ENCODE results near the gene ZNF236. TPM values are rescaled to one million over a fixed set of nuclear protein-coding genes. Genes with fewer than 3 reads are reported as not detected.

The ZNF236 gene
- total and polyA plus RNA-seq, 10 of the 15 experiments (the other 5 are each of a cell fraction or from before 2014, with no cell fraction given), result 1.0 to 14.4 (median 5.9) TPM

DNA sequence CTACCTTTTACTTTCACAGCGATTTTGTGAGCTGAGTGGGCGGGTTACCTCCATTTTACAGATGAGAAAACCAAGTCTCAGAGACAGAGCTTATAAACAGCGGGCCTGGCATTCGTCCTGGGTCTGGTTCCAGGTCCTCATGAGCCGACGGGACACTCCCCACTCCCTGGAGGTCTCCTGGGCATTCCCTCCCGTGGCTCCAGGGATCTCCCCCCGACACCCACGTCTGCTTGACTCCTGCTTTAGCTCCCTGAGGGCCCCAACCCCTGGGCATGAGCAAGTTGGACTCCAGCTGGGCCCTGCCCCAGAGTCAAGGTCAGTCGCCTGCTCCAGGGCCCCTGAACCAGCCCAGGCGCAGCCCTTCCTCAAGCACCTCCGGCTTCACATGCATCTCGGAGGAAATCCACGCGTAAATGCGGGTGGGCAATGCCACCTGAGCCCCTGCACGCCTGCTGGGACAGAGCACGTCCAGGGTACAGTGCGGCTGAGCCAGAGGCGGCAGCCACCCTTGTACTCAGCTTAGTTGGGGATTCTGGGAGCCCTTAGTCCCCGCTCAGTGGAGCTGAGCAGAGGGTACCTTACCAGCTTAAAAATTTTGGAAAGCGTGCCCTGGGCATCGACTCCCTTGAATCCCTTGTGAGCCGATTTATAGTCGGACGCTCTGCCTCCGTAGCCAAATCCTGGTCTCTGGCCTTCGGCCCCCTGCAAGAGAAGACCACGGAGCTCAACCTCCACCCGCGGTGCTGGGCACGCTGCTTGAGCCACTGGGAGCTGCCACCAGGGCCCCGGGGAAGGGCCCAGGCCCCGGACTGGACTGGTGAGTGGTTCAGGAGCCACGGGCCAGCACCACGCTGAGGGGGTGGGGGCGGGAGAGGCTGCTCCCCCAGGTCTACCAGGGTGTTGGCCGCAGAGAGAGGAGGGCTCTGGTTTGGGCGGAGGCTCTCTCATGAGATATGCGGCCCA is 162.1 kb downstream of the ZNF236 start:
- no peak overlapping the region for H3K4me2 ChIP-seq (ENCODE audit: control insufficient read depth, insufficient read depth)
- POLR2A ChIA-PET, result interaction anchor here (1.8 kb wide), 1 partner anchor 181 kb away, joined by 4 read pairs; no protein-coding TSS in a partner anchor
- TF ChIP-seq, protein P1, sequence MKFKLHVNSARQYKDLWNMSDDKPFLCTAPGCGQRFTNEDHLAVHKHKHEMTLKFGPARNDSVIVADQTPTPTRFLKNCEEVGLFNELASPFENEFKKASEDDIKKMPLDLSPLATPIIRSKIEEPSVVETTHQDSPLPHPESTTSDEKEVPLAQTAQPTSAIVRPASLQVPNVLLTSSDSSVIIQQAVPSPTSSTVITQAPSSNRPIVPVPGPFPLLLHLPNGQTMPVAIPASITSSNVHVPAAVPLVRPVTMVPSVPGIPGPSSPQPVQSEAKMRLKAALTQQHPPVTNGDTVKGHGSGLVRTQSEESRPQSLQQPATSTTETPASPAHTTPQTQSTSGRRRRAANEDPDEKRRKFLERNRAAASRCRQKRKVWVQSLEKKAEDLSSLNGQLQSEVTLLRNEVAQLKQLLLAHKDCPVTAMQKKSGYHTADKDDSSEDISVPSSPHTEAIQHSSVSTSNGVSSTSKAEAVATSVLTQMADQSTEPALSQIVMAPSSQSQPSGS (IDR thresholded peaks at IDR 0.05; ENCODE audit: low read length), result no peak
- TF ChIP-seq SIX5 (IDR thresholded peaks at IDR 0.05; ENCODE audit: low read depth, low read length, severe bottlenecking) (no peak), POLR2AphosphoS5 (IDR thresholded peaks at IDR 0.05; ENCODE audit: low read length) (no peak), TCF7 (IDR thresholded peaks at IDR 0.05; ENCODE audit: borderline replicate concordance) (no peak), BHLHE40 (IDR thresholded peaks at IDR 0.05; ENCODE audit: borderline replicate concordance in 1 of 2, low read depth in 2 of 2, low read length in 1 of 2) (no peak), YY1 (IDR thresholded peaks at IDR 0.05; ENCODE audit: low read depth, low read length) (no peak), JUND (IDR thresholded peaks at IDR 0.05; ENCODE audit: low read depth, low read length) (no peak), SREBF2 (IDR thresholded peaks at IDR 0.05; ENCODE audit: low read length) (no peak), MEF2B (IDR thresholded peaks at IDR 0.05; ENCODE audit: partially characterized antibody, poor library complexity, severe bottlenecking) (no peak), NFYA (IDR thresholded peaks at IDR 0.05; ENCODE audit: borderline replicate concordance, low read depth, low read length) (no peak), ZBED1 (IDR thresholded peaks at IDR 0.05; ENCODE audit: borderline replicate concordance) (no peak), EP300 (IDR thresholded peaks at IDR 0.05; ENCODE audit: borderline replicate concordance in 1 of 2, control insufficient read depth in 1 of 2, low read depth in 2 of 2, low read length in 2 of 2) (no peak), ESRRA (IDR thresholded peaks at IDR 0.05; ENCODE audit: low read length) (no peak), CHD2 (IDR thresholded peaks at IDR 0.05; ENCODE audit: borderline replicate concordance, low read depth, low read length) (no peak)
- TF ChIP-seq, protein P2, sequence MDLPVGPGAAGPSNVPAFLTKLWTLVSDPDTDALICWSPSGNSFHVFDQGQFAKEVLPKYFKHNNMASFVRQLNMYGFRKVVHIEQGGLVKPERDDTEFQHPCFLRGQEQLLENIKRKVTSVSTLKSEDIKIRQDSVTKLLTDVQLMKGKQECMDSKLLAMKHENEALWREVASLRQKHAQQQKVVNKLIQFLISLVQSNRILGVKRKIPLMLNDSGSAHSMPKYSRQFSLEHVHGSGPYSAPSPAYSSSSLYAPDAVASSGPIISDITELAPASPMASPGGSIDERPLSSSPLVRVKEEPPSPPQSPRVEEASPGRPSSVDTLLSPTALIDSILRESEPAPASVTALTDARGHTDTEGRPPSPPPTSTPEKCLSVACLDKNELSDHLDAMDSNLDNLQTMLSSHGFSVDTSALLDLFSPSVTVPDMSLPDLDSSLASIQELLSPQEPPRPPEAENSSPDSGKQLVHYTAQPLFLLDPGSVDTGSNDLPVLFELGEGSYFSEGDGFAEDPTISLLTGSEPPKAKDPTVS (IDR thresholded peaks at IDR 0.05; ENCODE audit: low read depth, low read length), result no peak
- TF ChIP-seq, protein P3, sequence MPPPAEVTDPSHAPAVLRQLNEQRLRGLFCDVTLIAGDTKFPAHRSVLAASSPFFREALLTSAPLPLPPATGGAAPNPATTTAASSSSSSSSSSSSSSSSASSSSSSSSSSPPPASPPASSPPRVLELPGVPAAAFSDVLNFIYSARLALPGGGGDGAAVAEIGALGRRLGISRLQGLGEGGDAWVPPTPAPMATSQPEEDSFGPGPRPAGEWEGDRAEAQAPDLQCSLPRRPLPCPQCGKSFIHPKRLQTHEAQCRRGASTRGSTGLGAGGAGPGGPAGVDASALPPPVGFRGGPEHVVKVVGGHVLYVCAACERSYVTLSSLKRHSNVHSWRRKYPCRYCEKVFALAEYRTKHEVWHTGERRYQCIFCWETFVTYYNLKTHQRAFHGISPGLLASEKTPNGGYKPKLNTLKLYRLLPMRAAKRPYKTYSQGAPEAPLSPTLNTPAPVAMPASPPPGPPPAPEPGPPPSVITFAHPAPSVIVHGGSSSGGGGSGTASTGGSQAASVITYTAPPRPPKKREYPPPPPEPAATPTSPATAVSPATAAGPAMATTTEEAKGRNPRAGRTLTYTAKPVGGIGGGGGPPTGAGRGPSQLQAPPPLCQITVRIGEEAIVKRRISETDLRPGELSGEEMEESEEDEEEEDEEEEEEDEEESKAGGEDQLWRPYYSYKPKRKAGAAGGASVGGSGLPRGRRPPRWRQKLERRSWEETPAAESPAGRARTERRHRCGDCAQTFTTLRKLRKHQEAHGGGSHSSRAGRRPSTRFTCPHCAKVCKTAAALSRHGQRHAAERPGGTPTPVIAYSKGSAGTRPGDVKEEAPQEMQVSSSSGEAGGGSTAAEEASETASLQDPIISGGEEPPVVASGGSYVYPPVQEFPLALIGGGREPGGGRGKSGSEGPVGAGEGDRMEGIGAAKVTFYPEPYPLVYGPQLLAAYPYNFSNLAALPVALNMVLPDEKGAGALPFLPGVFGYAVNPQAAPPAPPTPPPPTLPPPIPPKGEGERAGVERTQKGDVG (CRISPR knock-in tag; IDR thresholded peaks at IDR 0.05), result no peak

More for the DNA sequence above, 162.1 kb downstream of the ZNF236 start:
- Histone ChIP-seq H2AFZ (ENCODE audit: control insufficient read depth, low read depth, low read length) (no peak overlapping the region), H3K9me3 (replicated peaks; ENCODE audit: control insufficient read depth, insufficient read depth, low read length) (no peaks in the 10 kb centered on the region), H3K79me2 (ENCODE audit: control insufficient read depth, insufficient read depth, low read length) (no peaks in the 10 kb centered on the region), H3K9ac (ENCODE audit: control insufficient read depth, insufficient read depth, low read length) (no peak overlapping the region), H3K4me3 (no peak overlapping the region), H3K27ac (ENCODE audit: control insufficient read depth, insufficient read depth) (no peak overlapping the region), H4K20me1 (ENCODE audit: control insufficient read depth, insufficient read depth) (no peaks in the 10 kb centered on the region), H3K27me3 (replicated peaks in 1 of 2; ENCODE audit: control insufficient read depth in 2 of 2, insufficient read depth in 2 of 2, low read length in 1 of 2) (no peaks in the 10 kb centered on the region), H3K4me1 (ENCODE audit: control insufficient read depth, insufficient read depth, low read length) (peaks cover 23% of the 10 kb centered on the region), H3K36me3 (ENCODE audit: control insufficient read depth in 2 of 2, insufficient read depth in 2 of 2, low read length in 1 of 2) (no peaks in the 10 kb centered on the region)
- intact Hi-C loops (cut with micrococcal nuclease; ENCODE audit: unreplicated experiment), result no loop called here
- ChIA-PET CTCF (interaction anchor here (0.6 to 12.7 kb wide), 25 partner anchors 8 to 310 kb away, joined by 3 to 236 read pairs (median 10); no protein-coding TSS in a partner anchor), RAD21 (ENCODE audit: unreplicated experiment) (interaction anchor here (0.8 to 5.5 kb wide), 7 partner anchors 16 to 227 kb away, joined by 3 to 70 read pairs (median 12); no protein-coding TSS in a partner anchor), SMC1A (ENCODE audit: uncharacterized antibody, unreplicated experiment) (interaction anchor here (0.8 to 7.6 kb wide), 11 partner anchors 9 to 227 kb away, joined by 3 to 140 read pairs (median 4); no protein-coding TSS in a partner anchor)
- WGBS (ENCODE audit: insufficient coverage, insufficient replicate concordance, low lambda C conversion rate, missing lambda C conversion rate), result 85% methylated on average over 39 of the region's 40 CpGs
- ATAC-seq (no peak), DNase-seq (ENCODE audit: low read depth, low spot score) (no peak), FAIRE-seq (no peak)
- in situ Hi-C loops (cut with MboI), result loop anchor here (5.0 to 10.0 kb wide), 2 partner anchors 62 to 180 kb away; no protein-coding TSS in a partner anchor
- no TSS peak for BruUV-seq (replicated peaks)
